Skeletal muscle tissue (tissue), 4 donors: ENCODE data around the gene BCL7A. TPM values are rescaled to one million over a fixed set of nuclear protein-coding genes. Genes with fewer than 3 reads are reported as not detected.

Source experiments
- H3K27ac ChIP-seq: one replicate; pipeline ENCODE4 v1.7.0; 2013; ENCODE audit warnings: mild to moderate bottlenecking, low read depth, low read length, inconsistent platforms
- H3K27me3 ChIP-seq, 3 donors: one replicate each; pipeline ENCODE4 v1.7.0; 2013; ENCODE audit warnings: low read length in 3 of 3; ENCODE audit not compliant: control insufficient read depth in 3 of 3, insufficient read depth in 3 of 3
- H3K36me3 ChIP-seq, 3 donors: one replicate each; pipeline ENCODE4 v1.7.0; 2013; ENCODE audit warnings: low read length in 3 of 3; ENCODE audit not compliant: control insufficient read depth in 3 of 3, insufficient read depth in 3 of 3
- H3K4me1 ChIP-seq, 3 donors: one replicate each; pipeline ENCODE4 v1.7.0; 2013; ENCODE audit warnings: low read length in 3 of 3, mild to moderate bottlenecking in 3 of 3; ENCODE audit not compliant: control insufficient read depth in 3 of 3, insufficient read depth in 3 of 3
- H3K4me3 ChIP-seq, 3 donors: one replicate each; pipeline ENCODE4 v1.7.0; 2013; ENCODE audit warnings: low read length in 3 of 3
- H3K9ac ChIP-seq, 3 donors: one replicate each; pipeline ENCODE4 v1.7.0; 2013; ENCODE audit warnings: low read length in 3 of 3, mild to moderate bottlenecking in 3 of 3, moderate library complexity in 2 of 3, low read depth in 1 of 3
- H3K9me3 ChIP-seq, 3 donors: one replicate each; pipeline ENCODE4 v1.7.0; 2013; ENCODE audit warnings: low read length in 3 of 3; ENCODE audit not compliant: control insufficient read depth in 3 of 3
- total RNA-seq: library from RNA; depleted of rRNA; stranded (reverse); fragments of >200 nt; gene quantifications from one replicate; pipeline ENCODE4 v1.2.3, GENCODE V29; 2014
- donor health status: Osteomylitis.

Gene BCL7A
- total RNA-seq, 1 donor from 2014 or later: 9.4 TPM

DNA sequence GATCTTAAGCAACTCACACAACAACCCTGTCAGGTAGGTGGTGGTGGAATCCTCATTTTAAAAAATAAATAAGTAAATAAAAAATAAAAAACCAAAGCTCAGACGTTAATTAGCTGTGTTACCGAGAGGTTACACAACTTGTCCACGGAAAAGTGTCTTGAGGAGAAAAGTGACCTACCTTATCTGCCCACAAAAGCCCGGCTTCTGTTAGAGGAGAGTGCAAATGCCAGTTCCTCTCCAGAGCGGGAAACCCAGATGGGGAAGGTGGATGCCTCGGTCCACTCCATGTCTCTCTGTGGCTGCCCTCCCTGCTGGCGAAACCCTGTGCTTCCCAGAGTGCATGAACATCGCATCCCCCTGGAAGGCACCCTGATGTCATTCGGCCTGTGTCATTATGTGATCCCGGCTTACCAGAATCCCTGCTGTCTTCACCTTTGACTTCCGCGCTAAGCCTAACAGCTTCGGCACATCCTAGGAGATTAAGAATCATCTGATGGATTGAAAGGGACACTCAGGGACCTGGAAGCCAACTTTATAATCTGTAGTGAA, 63.2 kb downstream of the BCL7A start:
- no peaks in the 10 kb centered on the region for H3K27me3 ChIP-seq
- H3K4me3 ChIP-seq: no peak overlapping the region
- H3K27ac ChIP-seq: no peak overlapping the region
- no peaks in the 10 kb centered on the region for H3K9me3 ChIP-seq
- H3K4me1 ChIP-seq: peaks cover 82 to 90% (median 82%) of the 10 kb centered on the region in 3 donors
- H3K36me3 ChIP-seq: peaks cover 7 to 16% (median 9%) of the 10 kb centered on the region in 3 donors
- H3K9ac ChIP-seq: peak overlapping the region in 1 of 3 donors; percentile 16

DNA sequence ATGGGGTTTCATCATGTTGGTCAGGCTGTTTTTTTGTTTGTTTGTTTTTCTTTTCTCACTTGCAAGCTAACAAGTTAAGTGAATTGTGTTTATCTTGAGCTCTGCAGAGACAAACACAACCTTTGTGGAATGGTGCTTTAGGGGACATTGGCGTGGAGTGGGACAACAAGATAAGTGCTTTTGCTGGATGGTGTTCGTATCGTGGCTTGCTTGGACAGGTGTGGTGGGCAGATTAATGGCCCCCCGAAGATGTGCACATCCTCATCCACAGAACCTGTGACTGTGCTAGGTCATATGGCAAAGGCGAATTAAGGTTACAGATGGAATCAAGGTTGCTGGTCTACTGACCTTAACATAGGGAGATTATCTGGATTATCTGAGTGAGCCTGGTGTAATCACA, 63.9 kb downstream of the BCL7A start:
- Histone ChIP-seq H3K36me3 (peaks cover 7 to 16% (median 9%) of the 10 kb centered on the region in 3 donors), H3K9me3 (no peaks in the 10 kb centered on the region), H3K9ac (no peak overlapping the region), H3K27me3 (no peaks in the 10 kb centered on the region), H3K4me1 (peaks cover 83 to 89% (median 85%) of the 10 kb centered on the region in 3 donors), H3K4me3 (no peak overlapping the region), H3K27ac (peak overlapping the region; percentile 88)

DNA sequence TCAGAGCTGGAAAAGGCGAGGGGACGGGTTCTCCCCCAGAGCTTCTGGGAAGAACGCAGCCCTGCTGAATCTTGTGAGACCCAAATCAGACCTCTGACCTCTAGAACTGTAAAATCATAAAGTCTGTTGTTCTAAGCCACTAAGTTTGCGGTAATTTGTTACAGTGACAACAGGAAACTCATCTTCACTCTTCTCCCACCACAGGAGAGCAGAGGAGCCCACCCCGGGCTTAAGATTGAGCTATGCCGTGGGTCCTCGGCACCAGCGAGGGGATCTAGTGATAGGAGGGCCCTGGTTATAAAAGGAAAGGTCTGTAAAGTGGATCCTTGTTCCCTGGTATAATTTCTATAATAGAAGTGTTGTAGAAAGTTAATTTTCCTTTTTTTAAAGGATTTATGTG, 64.4 kb downstream of the BCL7A start:
- Histone ChIP-seq H3K36me3 (peaks cover 7 to 16% (median 9%) of the 10 kb centered on the region in 3 donors), H3K27ac (peak overlapping the region; percentile 88), H3K4me3 (no peak overlapping the region)

DNA sequence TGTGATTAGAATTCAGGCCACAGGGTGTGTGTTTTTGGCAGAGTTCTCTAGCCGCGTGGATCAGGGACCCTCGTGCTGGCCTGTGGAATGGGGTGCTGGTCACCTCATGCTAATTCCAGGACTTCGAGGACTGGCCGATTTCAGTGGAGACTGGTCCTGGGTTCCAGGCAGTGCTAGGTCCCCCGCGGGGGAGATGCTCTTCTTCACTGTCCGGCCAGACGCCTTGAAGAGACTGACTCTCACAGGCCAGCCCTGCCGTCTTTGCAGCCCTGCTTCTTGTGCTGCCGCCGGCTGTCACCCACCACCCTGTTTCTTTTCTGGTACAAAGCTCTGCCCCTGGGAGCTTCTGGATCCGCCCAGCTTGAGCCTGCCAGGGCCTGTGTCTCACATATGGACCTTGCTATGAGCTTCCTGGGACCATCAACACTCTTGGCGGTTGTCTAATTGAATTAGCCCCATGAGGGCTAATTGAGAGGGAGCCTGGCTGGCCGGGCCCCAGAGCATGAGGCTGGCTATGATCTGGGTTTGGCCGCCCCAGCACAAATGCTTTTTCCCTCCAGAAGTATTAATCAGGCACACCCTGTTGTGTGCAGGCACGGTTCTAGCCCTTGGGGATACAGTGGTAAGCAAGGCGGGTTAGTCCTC, 65.1 kb downstream of the BCL7A start:
- Histone ChIP-seq H3K9me3 (no peaks in the 10 kb centered on the region), H3K27me3 (no peaks in the 10 kb centered on the region), H3K27ac (peak overlapping the region; percentile 88), H3K4me1 (peaks cover 84 to 90% (median 88%) of the 10 kb centered on the region in 3 donors), H3K9ac (peak overlapping the region; percentile 18 to 62 (median 54)), H3K4me3 (peak overlapping the region in 2 of 3 donors; percentile 22 to 35), H3K36me3 (peaks cover 7 to 16% (median 9%) of the 10 kb centered on the region in 3 donors)

More for the DNA sequence above, 64.4 kb downstream of the BCL7A start:
- peak overlapping the region in 2 of 3 donors; percentile 54 to 62 for H3K9ac ChIP-seq
- no peaks in the 10 kb centered on the region for H3K27me3 ChIP-seq
- peaks cover 84 to 90% (median 88%) of the 10 kb centered on the region in 3 donors for H3K4me1 ChIP-seq
- no peaks in the 10 kb centered on the region for H3K9me3 ChIP-seq

DNA sequence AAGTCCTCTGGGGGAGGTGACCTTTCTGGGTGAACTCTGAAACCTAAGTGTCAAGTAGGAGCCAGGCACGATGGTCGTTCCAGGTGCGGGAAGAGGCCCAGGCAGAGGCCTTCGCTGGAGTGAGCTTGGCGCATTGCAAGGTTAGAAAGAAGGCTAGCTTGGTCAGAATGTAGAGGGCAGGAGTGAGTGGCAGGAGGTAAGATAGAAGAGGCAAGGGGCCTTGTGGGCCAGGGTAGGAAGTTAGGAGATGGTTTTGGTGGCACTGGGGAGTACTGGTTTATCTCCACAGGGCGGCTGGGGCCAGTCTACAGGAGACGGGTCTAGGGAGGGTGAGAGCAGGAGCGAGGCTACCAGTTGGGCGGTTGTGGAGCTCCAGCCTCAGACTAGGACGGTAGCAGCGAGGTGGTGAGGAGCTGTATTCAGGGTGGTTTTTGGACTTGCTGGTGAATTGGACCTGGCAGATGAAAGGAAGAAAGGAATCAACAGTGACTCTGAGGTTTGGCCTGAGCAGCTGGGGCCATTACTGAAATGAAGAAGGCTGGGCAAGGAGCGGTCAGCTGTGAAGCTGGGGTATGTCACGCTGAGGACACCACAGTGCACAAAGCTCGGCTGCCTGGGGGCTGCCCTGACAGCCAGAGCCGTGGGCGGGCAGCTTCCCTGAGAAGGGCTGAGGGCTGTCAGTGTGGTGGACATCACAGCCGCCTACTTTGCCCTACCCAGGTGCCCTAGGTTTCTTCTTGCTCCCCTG, 65.9 kb downstream of the BCL7A start:
- H3K27ac ChIP-seq: peak overlapping the region; percentile 88
- H3K27me3 ChIP-seq: no peaks in the 10 kb centered on the region
- H3K9me3 ChIP-seq: no peaks in the 10 kb centered on the region
- H3K36me3 ChIP-seq: peaks cover 7 to 16% (median 9%) of the 10 kb centered on the region in 3 donors
- H3K4me1 ChIP-seq: peaks cover 80 to 89% (median 87%) of the 10 kb centered on the region in 3 donors
- H3K9ac ChIP-seq: peak overlapping the region; percentile 54 to 68 (median 64)
- peak overlapping the region; percentile 22 to 52 (median 48) for H3K4me3 ChIP-seq

DNA sequence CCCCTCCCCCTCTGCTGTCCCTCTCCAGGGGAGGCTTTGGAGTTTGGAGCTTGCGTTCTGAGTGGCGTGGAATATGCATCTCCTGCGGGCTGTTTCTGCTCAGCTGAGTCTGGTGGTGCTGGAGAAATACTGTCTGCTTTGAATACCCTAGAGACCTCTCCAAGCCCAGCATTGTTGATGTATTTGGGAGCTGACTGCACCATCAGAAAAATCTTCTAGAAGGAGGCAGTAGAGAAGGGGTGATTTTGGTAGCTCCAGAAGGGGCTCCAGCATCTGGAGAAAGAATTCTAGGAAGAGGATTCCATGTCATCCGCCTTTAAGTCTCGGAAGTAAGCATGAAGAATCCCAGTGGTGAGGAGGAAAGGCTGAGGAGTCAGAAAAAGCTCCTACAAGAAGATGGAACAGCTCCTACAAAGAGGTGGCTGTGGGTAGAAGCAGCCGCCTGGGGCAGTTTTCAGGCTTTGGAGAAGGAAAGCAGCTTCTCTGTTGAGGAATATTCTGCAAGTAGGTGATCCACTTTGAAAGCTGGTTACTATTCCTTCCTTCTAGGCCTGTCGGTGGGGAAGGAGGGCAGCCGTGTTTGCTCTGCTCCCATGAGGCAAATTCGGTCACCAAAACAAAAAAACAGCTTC, 66.6 kb downstream of the BCL7A start:
- Histone ChIP-seq H3K9ac (peak overlapping the region; percentile 54 to 68 (median 64)), H3K4me3 (peak overlapping the region; percentile 27 to 52 (median 48)), H3K27me3 (no peaks in the 10 kb centered on the region), H3K9me3 (no peaks in the 10 kb centered on the region), H3K36me3 (peaks cover 7 to 16% (median 9%) of the 10 kb centered on the region in 3 donors), H3K4me1 (peaks cover 80 to 89% (median 89%) of the 10 kb centered on the region in 3 donors), H3K27ac (peak overlapping the region; percentile 88)

DNA sequence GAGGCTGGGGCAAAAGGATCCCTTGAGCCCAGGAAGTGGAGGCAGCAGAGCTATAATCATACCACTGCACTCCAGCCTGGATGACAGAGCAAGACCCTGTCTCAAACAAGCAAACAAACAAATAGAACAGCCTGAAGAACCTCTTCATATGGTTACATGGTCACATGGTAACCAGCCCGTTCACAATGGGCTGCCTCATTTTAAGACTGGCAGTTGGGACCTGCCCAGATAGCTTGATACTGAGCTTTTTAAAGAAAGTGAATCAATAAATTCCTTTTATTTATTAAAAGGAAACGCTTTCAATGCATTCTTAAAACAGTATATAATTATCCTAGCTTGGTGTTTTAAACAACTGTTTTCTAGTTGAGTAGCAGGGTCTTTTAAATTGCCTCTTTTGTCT, 67.4 kb downstream of the BCL7A start:
- H3K9ac ChIP-seq: peak overlapping the region in 1 of 3 donors; percentile 18
- no peaks in the 10 kb centered on the region for H3K9me3 ChIP-seq

DNA sequence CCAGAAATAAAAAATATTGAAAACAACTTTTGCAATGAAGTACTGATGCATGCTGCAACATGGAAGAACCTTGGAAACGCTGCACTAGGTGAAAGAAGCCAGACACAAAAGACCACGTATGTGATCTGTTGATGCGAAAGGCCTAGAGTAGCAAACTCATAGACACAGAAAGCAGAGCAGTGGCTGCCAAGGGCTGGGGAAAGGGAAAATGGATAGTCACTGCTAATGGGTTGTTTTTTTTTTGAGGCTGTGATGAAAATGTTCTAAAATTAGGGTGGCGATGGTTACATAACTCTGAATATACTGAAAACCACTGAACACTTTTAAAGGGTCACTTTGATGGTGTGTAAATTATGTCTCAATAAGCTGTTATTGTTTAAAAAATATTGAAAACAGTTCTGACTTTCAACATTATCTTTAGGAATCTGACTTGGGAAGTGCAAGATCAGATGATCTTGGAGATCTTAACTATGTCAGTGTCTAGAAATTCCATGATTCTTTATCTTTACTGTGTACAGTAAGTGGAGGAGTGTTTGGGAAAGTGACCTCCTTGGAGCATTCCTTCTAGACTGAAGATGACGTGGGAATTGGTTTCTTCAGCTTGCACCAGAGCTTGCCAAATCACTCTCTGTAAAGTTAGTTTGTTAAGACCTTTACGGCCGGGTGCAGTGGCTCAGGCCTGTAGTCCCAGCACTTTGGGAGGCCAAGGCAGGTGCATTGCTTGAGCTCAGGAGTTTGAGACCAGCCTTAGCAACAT, 69.3 kb downstream of the BCL7A start:
- Histone ChIP-seq H3K27ac (peak overlapping the region; percentile 80), H3K36me3 (peaks cover 0 to 3% (median 0%) of the 10 kb centered on the region in 3 donors), H3K9ac (peak overlapping the region; percentile 2 to 28 (median 26)), H3K4me3 (peak overlapping the region in 1 of 3 donors; percentile 35), H3K27me3 (no peaks in the 10 kb centered on the region), H3K9me3 (no peaks in the 10 kb centered on the region), H3K4me1 (peaks cover 90 to 94% (median 90%) of the 10 kb centered on the region in 3 donors)

More for the DNA sequence above, 67.4 kb downstream of the BCL7A start:
- Histone ChIP-seq H3K4me1 (peaks cover 82 to 92% (median 91%) of the 10 kb centered on the region in 3 donors), H3K36me3 (peaks cover 6 to 12% (median 7%) of the 10 kb centered on the region in 3 donors), H3K4me3 (no peak overlapping the region), H3K27ac (peak overlapping the region; percentile 88), H3K27me3 (no peaks in the 10 kb centered on the region)
